NCI-H2196 (cell line): Measurements from ENCODE around the gene IER3IP1.
A peak's percentile ranks its signal among the peaks of the same experiment; 100 is the strongest.
"Not testable (repeated sequence)": the region's sequence is repeated elsewhere in the genome, so short reads cannot be mapped to it uniquely, and the experiment has no call there.

Source experiments
- DNase-seq: peaks from one replicate; lab custom pipeline; 2025; ENCODE audit not compliant: unreplicated experiment; lab: John Stamatoyannopoulos, UW

Gene IER3IP1, protein sequence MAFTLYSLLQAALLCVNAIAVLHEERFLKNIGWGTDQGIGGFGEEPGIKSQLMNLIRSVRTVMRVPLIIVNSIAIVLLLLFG

DNA sequence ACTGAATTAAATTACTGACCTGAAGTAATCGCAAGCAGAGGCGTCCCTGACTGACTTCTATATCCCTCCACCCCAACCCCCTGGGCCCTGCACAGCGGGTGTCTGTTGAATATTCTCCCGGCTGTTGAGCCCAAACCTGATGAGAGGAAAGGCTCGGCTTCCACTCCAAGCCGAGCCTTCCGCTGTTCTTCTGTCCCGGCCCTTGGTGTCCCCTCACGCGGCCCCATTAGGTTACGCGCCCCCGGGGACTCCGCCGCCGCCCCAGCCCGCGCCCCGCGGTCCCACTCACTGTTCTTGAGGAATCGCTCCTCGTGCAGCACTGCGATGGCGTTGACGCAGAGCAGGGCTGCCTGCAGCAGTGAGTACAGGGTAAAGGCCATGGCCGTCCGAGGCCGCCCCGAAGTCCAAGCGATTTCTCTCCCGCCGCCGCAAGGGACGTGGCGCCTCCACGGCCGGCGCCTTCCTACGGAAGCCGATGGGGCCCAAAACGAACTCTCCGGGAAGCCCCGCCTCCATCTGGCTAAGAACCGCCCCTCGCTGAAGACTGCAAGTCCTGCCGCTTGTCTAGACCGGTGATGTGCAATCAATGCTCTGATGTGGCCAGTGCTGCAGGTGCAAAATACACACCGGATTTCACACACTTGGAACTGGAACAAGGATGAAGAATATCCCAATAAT is at the start of gene IER3IP1:
IER3IP1 (minus strand) TSS at position 467 of the 678 bp plus-strand sequence; CDS start at position 380, 87 bp downstream.
- peak; percentile 90 for DNase-seq

DNA sequence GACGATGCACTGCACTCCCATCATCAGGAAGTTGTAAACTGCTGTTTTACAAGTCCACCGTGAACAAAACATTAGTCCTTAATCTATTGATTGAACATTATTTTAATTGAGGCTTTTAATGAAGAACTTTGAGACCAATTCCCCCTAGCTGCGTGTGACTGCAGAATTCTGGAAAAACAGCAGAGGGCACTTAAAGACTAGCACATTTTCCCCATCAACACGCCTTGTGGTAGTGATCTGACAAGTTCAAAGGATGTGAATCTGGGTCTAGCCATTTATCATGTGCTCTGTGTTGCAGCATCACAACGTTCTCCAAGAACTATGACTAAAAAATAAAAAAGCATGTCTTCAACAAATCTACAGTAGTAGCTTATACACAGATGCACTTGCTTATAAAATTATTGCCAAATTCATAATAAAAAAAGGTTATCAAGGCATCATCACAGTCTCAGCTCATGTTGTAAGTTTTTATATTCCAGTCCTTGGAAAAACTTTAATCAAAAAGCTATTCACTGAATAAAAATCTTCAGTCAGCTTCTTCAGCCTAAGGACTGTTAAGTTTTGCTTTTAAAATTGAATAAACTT is 39.5 kb upstream of the IER3IP1 start:
- DNase-seq = peak; percentile 37

DNA sequence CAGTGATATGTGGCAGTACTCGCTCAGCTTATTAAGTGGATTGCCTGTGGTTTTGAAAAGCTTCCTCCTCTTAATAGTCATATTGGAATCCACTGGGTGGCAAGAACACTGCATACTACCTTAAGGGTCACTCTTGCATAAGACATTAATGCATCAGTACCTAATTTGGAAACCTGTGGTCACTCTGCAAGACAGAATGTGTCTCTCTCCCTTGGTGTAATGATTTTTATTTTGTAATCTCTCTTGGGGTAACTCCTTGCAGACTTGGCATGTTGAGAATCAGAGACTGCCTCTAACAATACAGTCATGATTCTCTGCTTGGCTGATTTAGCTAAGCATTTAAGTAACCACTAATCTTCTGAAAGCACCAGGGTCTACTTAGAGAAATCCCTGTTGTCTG is 33.0 kb upstream of the IER3IP1 start:
- no peak for DNase-seq

DNA sequence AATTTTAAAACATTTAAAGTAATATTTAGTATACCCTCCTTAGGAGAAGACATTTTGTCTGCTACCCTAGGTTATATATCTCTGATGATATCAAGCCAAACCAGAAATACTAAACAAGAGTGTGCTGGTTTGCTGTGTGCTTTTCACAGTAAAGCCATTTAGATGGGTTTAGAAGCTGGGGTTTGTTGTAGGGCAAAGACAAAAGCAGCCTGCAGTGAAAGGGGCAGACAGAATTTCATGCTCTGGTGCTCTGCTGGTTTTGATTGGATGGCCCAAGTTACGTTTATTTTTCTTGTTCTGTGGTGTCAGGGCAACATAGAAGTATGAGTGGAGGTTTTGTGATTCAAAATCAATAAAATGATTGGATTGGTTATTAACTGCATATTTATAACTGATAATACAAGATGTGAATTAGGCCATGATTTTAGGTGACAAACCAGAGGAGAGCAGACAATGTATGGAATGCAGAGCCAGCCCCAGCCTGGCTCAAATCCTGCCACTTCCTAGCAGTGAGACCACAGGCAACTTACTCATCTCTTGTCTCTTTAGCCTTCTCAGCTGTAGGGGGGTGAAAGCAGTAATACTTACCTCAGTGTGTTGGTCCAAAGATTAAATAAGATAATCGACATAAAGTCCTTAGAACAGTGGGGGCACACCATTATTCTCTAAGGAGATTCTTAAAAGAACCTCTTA is 30.9 kb upstream of the IER3IP1 start:
- no peak for DNase-seq

DNA sequence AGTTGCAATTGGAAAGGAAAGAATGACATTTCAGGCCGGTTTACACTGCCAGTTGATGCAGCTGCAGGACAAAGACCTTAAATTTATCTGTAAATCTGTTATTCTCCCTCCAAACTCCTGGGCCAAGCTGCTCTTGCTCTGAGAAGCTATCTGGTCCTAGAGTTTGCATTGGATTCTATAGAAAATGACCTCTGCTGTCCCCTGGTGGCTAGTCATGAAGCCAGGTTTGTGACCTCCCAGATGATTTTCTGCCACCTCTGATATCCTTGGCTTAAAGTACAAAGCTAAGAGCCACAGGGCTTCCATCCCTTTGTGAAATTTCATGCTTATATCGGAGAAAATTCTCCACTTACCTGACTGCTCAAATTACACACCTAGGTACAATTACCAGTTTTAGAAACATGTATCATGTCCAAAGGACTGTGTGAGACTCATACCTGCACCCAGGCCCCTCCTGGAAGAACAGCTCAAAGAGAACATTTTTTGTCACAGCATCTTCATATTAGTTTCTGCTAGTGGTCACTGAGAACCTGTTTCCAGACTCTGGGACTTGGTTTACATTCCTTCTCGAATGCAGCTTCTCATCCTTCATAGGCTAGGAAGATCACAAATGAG is 28.9 kb upstream of the IER3IP1 start:
- peak; percentile 52 for DNase-seq

DNA sequence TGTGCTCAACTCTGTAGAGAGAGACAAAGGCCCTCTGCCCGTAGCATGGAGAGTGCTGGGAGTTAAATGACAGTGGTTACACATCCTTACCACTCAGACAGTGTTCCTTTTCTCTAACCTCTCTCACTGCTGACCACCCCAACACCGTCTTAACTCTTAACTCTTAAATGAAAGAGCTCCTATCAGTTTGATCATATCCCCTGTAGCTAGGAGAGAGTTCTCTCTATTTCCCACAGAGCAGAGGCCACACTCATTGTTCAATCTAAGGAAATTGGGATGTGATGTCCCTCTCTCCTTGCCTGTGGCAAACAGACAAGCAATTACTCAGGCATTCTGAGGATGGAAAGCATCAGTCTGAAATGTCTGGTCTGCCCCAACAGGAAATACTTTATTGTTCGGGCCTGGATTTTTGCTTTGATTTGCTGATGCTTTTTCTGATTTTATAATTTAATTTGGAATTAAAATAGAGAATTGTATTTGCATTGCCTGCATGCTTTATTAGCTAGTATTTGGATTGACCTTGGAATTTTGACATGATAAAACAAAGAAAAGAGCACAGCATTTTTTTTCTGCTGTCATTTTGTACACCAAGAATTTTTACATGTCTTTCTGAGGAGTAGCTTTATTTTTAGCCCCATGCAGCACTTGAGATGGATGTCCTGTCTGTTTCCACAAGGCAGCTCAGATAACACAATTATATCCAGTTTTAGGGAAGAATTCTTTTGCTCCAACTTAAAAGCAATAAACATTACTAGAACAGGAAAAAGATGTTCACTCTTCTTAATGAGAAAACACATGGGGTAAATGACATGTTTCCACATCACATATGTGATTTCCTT is 27.7 kb upstream of the IER3IP1 start:
- DNase-seq = no peak

DNA sequence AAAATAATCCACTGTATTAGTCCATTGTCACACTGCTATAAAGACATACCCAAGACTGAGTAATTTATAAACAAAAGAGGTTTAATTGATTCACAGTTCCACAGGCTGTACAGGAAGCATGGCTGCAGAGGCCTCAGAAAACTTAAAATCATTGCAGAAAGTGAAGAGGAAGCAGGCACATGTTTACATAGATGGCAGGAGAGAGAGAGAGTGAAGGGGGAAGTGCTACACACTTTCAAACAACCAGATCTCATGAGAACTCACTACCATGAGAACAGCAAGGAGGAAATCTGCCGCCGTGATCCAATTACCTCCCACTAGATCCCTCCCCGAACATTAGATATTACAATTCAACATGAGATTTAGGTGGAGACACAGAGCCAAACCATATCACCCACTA is 19.8 kb upstream of the IER3IP1 start:
- DNase-seq = not testable (repeated sequence)

DNA sequence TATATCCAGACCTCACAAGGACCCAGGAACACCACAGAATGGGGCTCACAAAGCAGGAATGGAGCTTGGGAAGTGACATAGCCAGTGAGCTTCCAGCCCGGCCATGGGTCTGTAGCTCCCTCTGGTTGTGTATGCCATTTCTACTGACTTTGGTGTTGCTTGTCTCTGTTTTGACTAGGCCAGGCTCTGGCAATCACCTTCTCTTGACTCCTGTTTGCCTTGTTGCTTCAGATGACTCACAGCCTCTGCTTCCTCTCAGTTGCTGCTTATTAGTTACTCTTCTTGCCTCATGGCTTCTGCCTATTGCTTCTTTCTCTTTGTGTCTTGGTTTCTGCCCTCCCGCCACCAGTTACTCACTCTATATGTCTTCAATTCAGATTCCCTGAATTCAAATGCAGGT is 15.8 kb upstream of the IER3IP1 start:
- no peak for DNase-seq

DNA sequence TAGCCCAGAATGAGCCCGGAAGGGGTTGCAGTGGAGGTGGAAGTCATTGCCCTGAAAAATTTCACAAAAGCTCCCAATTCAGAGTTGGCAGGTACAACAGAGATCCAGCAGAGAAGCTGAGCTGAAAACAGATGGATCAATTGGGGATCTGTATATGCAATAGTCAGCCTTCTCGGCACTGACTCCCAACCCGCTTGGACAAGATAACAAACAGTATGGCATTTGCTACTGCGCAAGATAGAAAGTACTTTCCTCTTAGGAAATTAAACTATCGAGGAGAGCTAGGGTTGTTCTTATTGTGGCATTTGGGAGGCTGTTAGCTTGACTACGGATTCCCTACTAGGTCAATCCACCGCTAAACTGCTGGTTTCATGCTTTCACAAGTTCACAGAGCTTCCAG is 11.6 kb upstream of the IER3IP1 start:
- DNase-seq = no peak

DNA sequence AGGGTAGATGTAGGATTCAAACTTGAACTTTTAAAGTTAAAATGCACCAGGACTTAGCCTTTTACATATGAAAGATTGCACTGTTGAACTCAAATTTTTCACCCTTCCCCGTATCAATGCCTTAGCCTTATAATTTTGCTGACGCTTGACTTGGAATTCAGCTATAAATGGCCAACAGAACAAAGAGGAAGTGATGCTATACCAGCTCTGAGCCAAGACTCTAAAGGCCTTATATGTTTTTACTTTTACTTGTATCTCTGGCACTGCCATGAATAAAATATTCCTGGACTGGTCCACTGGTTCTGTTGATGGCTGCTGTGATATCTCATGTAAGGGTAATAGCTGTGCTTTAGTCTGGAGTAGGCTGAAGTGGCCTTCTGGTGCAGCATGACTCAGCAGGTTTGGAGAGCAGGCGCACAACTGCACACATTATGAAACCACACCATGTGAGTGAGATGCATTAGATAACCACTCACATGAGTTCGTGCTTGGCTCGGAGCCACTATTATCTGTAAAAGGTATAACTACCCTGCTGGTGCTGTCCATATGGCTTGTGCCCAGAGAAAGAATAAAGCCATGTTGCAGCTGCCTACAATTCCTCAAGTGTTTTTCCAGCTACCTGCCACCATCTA is 8.4 kb upstream of the IER3IP1 start:
- DNase-seq = no peak

DNA sequence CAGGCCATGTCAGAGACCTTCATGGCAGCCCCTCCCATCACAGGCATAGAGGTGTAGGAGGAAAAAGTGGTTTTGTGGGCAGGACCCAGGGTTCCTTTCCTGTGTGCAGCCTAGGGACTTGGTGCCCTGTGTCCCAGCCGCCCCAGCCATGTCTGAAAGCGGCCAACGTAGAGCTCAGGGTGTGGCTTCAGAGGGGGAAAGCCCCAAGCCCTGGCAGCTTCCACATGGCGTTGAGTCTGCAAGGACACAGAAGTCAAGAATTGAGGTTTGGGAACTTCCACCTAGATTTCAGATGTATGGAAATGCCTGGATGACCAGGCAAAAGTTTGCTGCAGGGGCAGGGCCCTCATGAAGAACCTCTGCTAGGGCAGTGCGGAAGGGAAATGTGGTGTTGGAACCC is 6.0 kb upstream of the IER3IP1 start:
- DNase-seq = not testable (repeated sequence)

DNA sequence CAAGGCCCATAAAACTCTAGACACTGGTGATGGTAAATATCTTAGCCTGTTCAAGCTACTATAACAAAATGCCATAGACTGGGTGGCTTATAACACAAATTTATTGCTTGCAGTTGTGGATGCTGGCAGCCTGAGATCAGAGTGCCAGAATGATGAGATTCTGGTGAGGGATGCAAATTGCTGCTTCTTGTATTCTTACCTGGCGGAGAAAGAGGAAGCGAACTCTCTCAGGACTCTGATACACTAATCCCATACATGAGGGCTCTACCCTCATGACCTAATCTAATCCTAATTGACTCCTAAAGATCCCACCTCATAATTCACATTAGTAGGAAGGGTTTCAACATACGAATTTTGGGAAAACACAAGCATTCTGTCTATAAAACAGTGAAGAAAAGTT is 4.6 kb upstream of the IER3IP1 start:
- DNase-seq = no peak

DNA sequence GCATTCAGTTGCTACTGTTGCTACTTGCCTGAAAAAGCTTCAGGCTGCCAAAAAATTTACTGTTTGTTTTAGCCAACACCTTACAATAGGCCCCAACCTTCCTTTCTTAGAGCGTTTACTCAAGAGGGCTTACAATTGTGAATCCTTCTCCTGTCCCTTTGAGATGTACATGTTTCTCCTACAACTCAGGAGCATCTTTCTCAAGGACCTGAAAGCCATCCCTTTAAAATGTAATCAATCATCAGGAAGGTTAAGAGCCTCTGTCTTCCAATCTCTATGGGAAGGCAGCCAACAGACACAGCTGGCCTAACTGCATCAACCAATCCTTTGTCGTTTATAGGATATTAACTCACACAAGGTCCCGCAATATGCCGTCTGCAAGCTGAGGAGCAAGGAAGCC is 3.4 kb upstream of the IER3IP1 start:
- DNase-seq = no peak

DNA sequence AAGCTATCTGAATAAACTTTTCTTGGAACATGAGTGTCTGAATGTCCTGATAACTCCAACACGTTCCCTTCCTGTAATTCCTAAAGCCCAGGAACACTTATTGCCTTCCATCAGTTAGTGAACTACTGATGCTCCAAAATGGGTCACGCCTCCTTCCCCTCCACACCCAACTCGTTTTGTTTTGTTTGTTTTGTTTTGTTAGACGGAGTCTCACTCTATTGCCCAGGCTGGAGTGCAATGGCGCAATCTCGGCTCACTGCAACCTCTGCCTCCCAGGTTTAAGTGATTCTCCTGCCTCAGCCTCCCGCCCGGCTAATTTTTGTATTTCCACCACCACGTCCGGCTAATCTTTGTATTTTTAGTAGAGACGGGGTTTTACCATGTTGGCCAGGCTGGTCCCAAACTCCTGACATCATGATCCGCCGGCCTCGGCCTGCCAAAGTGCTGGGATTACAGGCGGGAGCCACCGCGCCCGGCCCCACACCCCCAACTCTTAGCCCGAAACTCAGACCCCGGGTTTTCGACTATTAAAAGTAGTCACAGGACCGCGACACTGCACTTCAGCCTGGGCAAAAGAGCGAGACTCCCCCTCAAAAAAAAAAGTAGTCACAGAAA is 774 bp downstream of the IER3IP1 start:
- no peak for DNase-seq

DNA sequence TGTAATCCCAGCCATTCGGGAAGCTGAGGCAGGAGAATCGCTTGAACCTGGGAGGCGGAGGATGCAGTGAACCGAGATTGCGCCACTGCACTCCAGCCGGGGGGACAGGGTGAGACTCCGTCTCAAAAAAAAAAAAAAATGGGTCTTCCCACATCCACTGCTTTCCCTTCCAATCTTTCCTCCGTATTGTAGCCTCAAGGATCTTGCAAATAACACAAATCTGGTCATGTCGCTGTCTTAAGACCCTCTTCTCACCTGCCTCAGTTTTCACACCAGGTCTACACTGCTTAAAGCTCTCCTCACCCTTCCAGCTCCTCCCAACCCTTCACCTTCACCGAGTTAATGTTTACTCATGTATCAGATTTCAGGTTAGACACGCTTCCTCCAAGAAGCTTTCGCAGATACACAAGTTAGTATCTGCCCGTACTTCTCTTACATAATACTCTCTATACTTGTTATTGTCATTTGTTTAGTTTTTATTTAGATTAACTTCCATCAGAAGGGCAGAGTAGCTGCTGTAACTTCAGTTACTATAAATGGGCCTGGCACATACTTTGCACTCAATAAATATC is 1.5 kb downstream of the IER3IP1 start:
- DNase-seq = no peak

DNA sequence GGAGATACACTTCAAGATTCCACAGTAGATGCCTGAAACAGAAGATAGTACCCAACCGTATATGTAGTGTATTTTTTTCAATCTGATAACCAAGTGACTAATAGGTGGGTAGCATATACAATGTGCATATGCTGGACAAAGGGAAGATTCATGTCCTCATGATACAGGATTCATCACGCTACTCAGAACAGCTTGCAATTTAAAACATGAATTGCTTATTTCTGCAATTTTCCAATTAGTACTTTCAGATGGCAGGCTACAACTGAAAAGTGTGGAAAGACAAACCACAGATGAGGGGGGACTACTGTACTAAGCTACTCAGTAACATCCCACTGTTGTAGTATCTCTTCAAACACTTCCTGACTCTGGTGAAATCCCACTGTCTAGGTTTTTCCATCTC is 3.7 kb downstream of the IER3IP1 start:
- DNase-seq = no peak

DNA sequence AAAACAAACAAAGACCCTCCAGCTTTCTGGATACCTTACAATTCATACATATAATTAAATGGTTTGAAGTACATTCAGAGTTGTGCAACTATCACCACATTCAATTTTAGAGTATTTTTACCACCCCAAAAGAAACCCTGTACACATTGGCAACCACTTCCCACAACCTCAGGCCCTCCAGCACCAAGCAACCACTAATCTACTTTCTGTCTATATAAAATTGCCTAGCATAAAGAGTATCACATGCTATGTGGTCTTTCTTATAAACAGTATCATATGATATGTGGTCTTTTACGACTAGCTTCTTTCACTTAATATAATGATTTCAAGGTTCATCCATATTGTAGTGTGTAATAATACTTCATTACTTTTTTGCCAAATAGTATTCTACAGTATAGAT is 7.3 kb downstream of the IER3IP1 start:
- no peak for DNase-seq

DNA sequence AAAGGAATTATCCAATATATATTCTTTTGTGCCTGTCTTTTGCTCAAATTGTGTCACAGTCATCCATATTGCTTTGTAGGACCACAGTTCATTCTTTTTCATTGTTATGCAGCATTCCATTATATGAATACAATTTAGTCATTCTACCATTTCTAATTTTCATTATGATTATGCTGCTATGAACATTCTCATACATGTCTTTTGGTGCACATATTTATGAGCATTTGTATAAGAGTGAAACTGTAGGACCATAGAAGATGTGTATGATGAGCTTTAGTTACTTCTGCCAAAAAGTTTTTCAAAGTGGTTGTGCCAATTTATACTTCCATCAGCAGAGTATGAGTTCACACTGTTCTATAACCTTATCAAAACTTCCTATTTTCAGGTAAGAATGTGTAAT is 7.7 kb downstream of the IER3IP1 start:
- no peak for DNase-seq

DNA sequence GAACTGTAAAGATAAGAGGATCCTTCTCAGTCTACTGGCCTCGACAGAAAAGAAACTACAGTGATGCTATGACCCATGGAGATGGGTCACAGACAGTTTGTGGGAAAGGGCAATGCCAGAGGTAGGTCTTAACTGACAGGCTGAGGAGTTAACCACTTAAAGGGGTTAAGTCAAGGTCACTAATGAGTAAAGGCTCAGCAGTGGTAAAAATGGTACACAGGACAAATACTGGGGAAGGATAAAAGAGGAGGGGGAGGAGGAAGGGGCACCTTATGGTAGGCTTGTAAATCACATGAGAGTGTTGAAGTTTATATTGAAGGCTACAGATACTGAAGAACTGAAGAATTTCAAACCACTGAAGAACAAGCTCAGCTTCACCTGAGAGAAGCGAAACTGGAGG is 9.9 kb downstream of the IER3IP1 start:
- DNase-seq = no peak

DNA sequence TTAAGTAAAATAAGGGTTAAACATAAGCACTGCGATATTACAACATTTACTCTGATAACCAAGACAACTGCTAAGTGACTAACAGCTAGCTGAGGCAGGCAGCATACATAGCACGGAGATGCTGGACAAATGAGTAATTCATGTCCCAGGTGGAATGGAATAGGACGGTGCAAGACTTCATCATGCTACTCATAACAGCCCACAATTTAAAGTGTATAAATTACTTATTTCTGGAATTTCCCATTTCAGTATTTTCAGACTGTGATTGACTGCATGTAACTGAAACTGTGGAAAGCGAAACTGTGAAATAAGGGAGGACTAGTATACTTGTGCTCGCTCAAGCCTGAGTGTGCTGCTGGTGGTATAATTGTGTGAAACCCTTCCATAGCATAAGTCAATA is 12.9 kb downstream of the IER3IP1 start:
- DNase-seq = no peak
